HG03175 (cell line): ENCODE measurements around the gene CGNL1.

ENCODE experiments used
- ATAC-seq: cut with Tn5 transposase; IDR thresholded peaks from one replicate; pipeline ENCODE4 v1.9.1; 2021; ENCODE audit warnings: mild to moderate bottlenecking, moderate library complexity; ENCODE audit not compliant: unreplicated experiment

Gene CGNL1

DNA sequence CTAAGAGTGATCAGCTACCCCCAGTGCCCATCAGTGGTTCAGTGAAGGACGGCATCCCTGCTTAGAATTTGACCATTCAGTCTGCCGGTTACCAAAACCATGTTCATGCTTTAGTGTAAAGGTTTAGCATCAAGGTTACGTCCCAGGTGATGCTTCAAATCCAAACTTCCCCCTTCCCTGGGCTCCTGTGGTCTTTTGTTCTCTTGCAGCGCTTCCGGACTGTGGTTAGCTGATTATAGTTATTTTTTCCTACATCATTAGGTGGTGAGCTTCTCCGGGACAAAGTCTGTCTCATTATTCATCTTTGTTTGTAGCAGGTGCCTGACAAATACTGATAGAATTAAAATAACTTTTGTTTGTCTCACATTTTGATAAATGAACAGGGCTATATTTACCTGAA is 187.1 kb downstream of the CGNL1 start:
- no peak for ATAC-seq

DNA sequence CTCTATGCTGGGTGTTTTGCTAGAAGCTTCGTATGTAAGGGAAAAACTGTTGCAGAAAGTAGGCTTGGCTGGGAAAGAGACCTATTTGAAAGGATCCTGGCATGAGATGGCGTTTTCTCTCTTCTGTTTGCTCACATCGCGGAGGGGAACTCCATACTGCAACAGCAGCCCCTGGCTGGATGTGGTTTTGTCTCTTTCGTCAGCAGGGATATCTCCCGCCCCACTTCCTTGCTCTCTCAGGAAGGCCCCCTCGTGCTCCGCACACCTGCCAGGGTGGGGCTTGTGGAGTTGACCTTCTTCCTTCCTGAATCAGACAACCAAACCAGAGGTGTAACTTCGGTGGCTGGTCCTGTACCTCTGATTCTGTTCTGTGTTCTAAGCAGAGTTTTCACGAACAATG is 189.0 kb downstream of the CGNL1 start:
- no peak for ATAC-seq

DNA sequence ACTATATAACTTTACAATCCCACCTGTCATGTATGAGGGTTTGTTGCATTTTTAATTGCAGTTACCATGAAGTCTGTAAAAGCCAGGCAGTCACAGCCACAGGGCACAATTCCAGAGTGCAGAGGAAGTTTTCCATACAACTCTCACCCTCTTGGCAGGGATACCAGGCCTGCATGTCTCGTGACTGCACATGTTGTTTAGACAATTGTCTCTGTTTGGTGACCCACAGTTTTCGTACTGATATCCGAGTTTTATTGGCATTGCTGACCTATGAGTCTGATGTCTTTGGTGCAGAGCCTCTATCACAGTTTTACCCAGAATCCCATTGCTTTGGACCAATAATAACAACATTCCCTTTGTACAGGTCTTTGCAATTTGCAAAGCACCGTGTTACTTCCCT is 190.5 kb downstream of the CGNL1 start:
- ATAC-seq, result no peak

GRCh38 chr15:57567891-57568290 is 191.6 kb downstream of the CGNL1 start:
- ATAC-seq, result no peak

- no peak for ATAC-seq
Measured at GRCh38 chr15:57568299-57568698, 192.0 kb downstream of the CGNL1 start.

GRCh38 chr15:57570340-57570739 is 194.0 kb downstream of the CGNL1 start:
- ATAC-seq, result no peak

- ATAC-seq, result no peak
Measured at GRCh38 chr15:57570994-57571393, 194.7 kb downstream of the CGNL1 start.

GRCh38 chr15:57571725-57572124 is 195.4 kb downstream of the CGNL1 start:
- no peak for ATAC-seq

DNA sequence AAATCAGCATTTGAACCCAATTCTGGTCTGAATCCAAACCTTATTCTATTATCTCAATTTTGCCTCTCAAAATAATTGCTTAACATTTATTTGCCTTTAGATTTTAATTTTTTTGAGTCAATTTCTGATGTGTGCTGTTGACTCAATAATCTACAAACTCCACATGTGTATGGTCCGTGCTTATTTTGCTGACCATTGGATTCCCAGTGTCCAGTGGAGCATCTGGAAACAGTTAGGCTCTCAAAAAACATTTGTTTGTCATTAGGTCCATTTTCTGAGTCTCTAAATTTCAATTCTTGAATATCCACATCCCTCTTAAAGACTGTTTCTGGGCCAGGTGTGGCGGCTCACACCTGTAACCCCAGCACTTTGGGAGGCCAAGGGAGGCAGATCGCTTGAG is 196.2 kb downstream of the CGNL1 start:
- no peak for ATAC-seq

DNA sequence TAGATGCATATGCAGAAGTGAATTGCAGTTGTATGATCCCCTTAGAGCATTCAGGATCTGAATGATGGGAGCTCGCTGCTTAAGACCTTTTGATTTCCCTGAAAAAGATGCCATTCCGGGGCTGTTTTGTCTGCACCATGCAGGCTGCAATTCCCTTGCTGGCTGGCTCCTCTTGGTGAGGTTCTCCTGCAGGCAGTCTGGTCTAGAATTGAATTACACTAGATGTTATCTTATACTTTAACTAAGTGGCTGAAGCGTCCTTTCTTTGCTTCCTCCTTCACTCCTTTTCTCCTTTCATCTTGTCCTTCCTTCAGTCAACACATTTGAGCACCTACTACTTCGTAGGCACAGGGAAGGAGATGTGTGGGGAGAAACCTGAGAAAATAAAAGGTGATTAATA is 196.8 kb downstream of the CGNL1 start:
- ATAC-seq, result no peak

DNA sequence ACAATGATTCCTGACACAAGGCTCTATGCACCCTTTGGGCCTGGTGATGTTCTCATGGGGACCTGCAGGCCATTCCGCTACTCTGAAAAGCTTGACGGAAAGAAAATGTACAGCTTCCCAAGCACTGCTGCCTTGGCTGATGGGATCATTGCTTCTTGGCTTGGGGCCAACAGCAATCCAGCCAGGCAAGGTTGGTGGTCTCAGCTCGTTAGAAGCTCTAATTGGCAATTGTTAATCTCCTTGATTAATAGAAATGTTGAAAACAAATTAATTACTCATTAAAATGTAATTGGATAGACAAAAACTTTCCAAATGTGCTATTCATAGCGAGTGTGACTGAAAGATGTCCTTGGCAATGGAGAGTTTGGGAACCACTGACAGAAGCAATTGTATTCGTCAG is 199.1 kb downstream of the CGNL1 start:
- no peak for ATAC-seq

DNA sequence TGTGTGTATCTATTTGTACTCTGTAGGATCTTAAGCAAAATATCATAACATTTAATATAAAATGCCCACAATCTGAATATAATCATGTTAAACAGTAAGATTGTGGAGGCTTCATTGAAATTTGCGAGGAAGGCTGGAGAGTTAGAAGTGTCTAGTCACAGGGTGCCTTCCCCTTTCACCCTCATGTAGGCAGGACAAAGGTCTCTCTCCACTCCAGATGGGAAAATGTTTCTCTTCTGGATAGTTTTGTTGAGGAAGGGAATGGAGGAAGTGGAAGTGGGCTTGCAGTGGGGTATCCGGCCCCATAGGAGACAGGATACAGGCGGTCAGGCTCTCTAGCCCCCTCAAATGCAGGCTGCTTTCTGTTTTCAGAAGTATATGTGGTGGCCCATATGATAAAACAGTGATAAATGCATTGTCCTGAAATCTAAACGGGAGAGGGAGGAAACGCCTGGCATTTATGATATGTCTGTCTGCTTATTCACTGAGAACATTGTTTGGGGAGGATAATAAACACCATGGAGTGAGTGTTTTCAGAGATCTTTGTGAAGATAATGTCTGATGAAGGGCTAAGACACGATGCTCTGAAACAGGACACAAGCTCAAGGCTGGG is 202.1 kb downstream of the CGNL1 start:
- ATAC-seq, result no peak

GRCh38 chr15:57580428-57580827 is 204.1 kb downstream of the CGNL1 start:
- no peak for ATAC-seq

DNA sequence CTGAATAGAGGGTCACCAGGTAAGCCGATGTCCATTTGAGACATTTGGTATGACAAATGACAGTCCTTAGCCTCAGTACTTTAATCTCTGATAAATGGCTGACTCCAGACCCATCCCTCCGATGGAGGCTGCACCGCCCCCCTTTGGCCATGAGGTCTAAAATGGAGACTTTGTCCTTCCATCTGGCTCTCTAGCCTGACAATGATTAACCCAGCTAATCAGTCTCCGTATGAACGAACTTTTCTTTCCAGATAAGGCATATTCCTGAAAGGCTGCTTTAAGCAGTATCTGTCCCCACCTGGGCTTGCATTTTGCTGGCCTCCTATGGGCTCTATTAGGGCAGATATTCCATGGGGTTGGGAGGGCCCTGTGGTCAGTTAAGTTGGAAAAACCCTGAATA is 204.6 kb downstream of the CGNL1 start:
- ATAC-seq, result no peak

DNA sequence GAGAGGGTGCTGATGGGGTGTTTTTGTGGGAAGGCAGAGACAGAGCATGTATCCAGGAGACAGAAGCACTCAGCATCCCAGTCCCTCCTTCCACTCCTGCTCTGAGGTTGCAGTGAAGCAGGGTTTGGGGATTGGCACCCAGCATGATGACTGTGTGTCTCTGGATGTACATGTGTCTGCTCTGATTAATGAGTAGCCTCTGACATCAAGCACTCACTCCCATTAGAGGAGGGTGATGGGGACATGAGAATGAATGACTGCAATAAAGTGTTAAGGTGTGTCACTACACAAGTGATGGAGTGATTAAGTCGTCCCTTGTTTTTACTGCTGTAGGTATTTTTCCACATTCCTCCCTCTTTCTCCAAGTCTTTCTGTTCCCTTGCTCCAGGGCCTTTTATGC is 205.8 kb downstream of the CGNL1 start:
- no peak for ATAC-seq

DNA sequence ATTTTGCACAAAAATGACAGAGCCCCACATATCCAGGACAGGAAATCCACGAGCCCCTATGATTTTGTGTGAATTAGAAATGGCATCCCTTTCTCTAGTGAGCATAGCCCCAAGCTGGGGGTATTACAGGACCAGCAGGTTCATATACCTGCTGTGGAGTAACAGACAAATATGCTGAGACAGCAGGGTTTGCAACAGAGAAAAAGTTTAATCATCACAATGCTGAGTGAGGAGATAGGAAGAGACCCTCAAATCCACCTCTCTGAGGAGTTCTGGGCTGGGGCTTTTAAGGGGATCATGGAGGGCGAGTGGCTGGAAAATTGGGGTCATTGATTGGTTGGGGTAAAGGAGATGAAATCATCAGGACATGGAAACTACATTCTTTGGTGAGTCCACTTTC is 207.0 kb downstream of the CGNL1 start:
- no peak for ATAC-seq

DNA sequence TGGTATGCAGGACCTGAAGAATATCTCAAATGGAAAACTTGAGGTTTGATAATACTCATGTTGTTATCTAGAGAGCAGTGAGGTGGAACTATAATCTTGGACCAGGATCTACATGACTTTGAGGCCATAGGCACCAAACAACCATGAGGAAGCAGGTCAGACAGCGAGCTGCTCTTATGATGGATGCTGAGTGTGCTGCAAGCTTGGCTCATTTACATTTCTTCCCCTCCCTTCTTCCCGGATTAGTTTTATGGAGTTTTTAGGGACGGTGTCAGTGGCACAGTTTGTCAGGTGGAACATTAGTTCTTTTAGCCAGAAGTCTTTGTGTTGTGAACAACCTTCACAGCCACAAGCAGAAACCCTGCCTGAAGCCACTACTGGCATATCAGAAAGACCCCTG is 207.4 kb downstream of the CGNL1 start:
- no peak for ATAC-seq

DNA sequence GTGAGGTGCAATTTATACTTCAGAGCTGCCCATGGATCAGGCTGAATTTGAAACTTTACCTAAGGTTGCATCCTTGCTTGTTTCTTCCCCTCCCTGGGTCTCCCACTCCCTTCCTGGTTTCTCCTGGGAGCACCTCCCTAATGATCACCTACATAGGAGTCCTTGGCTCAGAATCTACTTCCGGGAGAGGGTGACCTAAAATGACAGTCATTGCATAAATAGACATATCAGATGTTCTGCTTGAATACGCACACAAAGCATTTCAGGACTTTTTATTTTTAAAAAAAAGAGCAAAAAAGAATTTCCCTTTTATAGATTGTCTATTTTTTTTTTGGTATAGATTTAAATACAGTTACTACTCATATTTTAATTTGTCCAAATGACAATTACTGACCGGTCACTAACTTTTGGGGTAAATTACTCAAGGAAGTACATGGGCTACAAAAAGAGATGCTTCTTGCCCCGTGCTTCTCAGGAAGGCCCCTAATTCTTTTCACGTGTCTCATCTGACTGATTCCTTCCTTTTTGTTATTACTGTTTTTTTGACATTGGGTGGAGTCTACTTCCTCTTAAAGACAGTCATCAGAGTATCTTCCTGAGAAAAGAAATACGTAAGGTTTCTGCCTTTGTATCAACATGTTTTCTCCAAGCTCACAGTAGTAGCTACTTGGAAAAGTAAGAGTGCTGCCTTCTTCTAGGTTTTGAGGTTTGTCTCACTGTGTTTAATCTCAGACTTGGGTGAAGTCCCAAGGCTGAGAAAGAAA is 210.5 kb downstream of the CGNL1 start:
- no peak for ATAC-seq

GRCh38 chr15:57589281-57589680 is 213.0 kb downstream of the CGNL1 start:
- no peak for ATAC-seq

DNA sequence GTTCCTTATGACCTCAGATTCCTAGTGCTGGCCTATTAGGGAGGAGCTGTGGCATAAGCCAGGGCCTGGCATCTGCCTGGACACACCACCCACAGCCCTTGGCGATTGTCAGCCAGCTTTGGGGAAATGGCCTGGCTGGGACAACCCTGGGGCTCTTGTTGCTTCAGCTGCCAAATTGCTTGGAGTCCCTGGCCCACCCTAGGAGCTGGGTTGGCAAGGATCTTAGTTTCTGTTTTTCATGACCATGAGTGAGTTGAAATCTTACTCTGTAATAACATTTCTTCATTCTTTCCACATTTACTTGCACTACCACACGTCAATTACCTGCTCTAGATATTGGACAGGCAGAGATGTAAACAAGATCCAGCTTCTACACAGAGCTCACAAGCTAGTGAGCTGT is 213.4 kb downstream of the CGNL1 start:
- ATAC-seq, result no peak

GRCh38 chr15:57591237-57591821 is 215.0 kb downstream of the CGNL1 start:
- no peak for ATAC-seq

DNA sequence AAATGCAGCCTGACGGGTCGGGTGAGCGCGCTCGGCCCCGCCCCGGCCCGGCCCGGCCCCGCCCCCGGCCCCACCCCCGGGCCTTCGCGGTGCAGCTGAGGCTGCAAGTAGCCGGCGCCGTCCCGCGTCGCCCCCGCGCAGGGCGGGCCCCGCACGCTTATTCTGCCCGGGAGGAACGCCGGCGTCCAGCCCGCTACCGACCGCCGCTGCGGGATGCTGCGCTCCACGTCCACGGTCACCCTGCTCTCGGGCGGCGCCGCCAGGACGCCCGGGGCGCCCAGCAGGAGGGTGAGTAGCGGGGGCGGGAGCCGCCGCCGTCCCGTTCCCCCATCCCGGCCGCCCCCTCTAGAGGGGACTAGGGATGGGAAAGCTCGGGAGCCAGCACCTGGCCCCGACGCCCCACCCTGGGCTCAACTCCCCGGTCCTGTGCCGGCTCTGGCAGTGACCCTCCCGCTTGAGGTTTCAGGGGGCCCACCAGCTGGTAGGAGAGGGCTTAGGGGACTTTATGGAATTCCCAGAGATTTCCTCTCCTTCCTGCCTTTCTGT is 215.6 kb downstream of the CGNL1 start, which contains the start of gene MYZAP:
TSS of gene MYZAP (plus strand) at position 83 of the 546 bp plus-strand sequence. CDS start at position 214, 131 bp downstream.
- ATAC-seq, result no peak
